Activated CD4-positive, alpha-beta memory T cell treated with anti-CD3 and anti-CD28 coated beads, Interleukin-2, amount 10 ng/mL, durations not matched to agents 7 days and 5 days (primary cell): ENCODE measurements around the gene KMT2A. TPM values are rescaled to one million over a fixed set of nuclear protein-coding genes. Genes with fewer than 3 reads are reported as not detected.

Source experiments
- CTCF ChIA-PET: fragments of 350-600 bp; sonication (Branson Sonifier 250); formaldehyde crosslinking; loops from one replicate; lab custom pipeline; 2021; ENCODE audit warnings: antibody characterized with exemption, inconsistent platforms; lab: Charles Lee
- POLR2A ChIA-PET: fragments of 350-600 bp; sonication (Branson Sonifier 250); formaldehyde crosslinking; loops from one replicate; lab custom pipeline; 2021; ENCODE audit warnings: antibody characterized with exemption; lab: Charles Lee
- DNase-seq: peaks from one replicate; pipeline ENCODE4 v3.0.0-alpha.2; 2020
- H3K27ac Mint-ChIP-seq: one replicate; pipeline ENCODE4 v1.8.0; 2021; ENCODE audit warnings: mild to moderate bottlenecking, mixed read lengths
- H3K27me3 Mint-ChIP-seq: one replicate; pipeline ENCODE4 v1.8.0; 2021; ENCODE audit warnings: mixed read lengths
- H3K36me3 Mint-ChIP-seq: one replicate; pipeline ENCODE4 v1.8.0; 2021; ENCODE audit warnings: low read depth, mixed read lengths
- H3K4me1 Mint-ChIP-seq: one replicate; pipeline ENCODE4 v1.8.0; 2021; ENCODE audit warnings: mixed read lengths
- H3K4me3 Mint-ChIP-seq: one replicate; pipeline ENCODE4 v1.8.0; 2021; ENCODE audit warnings: mild to moderate bottlenecking, mixed read lengths
- H3K9me3 Mint-ChIP-seq: one replicate; pipeline ENCODE4 v1.8.0; 2021; ENCODE audit warnings: mixed read lengths
- total RNA-seq, 2 experiments: library from RNA; stranded (reverse); gene quantifications; one replicate each; pipeline ENCODE4 v1.2.3, GENCODE V29; 2021

Gene KMT2A
- total RNA-seq, 2 experiments from 2014 or later: 94.6 to 102 TPM

DNA sequence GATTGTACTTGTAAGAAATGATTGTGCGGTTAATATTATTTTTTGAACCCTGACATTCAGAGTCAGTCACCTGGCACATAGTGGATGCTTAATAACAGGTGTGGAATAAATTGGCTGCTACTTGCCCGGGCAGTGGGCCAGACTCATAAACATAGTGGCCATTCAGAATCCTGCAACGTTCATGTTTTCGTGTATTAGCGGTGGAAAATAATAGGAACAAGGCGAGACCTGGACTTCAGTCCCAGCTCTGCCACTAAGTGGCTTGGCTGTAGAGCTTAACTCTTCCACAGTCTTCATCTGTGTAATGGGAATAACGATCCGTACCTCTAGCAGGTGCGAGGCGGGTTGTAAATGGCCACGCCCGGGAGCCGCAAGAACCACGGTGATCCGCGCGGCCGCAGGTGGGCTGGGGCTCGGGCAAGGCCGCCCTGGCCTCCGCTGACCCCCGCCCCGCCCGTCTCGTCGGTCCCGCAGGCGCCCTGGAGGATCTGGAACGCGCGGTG lies 93.9 kb downstream of the KMT2A start:
- Mint-ChIP-seq H3K27me3 (no peaks in the 10 kb centered on the region), H3K4me1 (peaks cover 24% of the 10 kb centered on the region), H3K4me3 (peak overlapping the region; percentile 83), H3K27ac (peak overlapping the region; percentile 40), H3K9me3 (no peaks in the 10 kb centered on the region), H3K36me3 (peaks cover under 1% of the 10 kb centered on the region)
- CTCF ChIA-PET: interaction anchor here (0.8 kb wide), 1 partner anchor 12 kb away, joined by 4 read pairs; no protein-coding TSS in a partner anchor
- POLR2A ChIA-PET: interaction anchor here (0.6 to 2.1 kb wide), 8 partner anchors 14 to 934 kb away, joined by 3 to 10 read pairs (median 3); partner anchors contain the start of genes ARCN1 and UBE4A
- peak; percentile 24 for DNase-seq

DNA sequence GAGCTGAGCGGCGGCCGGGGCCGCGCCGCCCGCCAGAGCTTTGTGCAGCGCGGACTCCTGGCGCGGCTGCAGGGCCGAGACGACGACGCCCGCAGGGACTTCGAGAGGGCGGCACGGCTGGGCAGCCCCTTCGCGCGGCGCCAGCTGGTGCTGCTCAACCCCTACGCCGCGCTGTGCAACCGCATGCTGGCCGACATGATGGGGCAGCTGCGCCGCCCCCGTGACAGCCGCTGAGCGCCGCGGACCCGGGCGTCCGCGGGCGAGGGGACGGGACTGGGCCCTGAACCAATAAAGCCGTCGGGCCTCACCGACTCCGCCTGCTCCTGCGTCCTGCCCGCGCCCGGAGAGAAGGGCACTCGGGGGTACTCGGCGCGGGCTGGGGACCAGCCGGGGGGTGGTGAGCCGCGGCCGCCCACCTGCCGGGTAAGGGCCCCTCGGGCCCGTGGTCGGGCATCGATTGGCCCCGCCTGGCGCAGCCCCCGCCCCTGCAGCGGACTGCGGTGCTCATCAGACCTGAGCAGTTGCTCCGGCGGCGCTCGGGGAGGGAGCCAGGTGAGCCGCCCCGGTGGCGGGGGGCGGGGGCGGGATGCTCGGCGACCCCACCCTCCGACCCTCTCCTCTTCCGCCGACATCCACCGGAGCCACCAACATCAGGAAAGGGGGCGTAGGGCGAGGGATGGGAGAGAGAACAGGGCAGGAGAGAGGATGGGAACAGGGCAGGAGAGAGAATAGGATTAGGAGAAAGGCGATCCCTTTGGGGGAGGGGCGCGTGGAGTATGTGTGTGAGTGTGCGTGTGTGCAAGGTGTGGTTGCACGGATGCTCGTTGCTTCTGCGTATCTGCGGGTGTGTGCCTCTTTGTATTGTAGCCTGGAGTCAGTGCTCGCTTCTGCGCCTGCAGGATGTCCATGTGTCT lies 94.6 kb downstream of the KMT2A start, which contains the start of gene TMEM25:
TMEM25 (plus strand) TSS at position 510 of the 914 bp plus-strand sequence. CDS start 610 bp downstream, outside the sequence.
- Mint-ChIP-seq H3K9me3 (no peaks in the 10 kb centered on the region), H3K27ac (peak within 1 kb of the TSS; percentile 40), H3K4me1 (peaks cover 24% of the 10 kb centered on the region), H3K36me3 (no peaks in the 10 kb centered on the region), H3K27me3 (no peaks in the 10 kb centered on the region), H3K4me3 (peak within 1 kb of the TSS; percentile 83)
- ChIA-PET CTCF (interaction anchor here (0.8 kb wide), 1 partner anchor 12 kb away, joined by 4 read pairs; no protein-coding TSS in a partner anchor), POLR2A (interaction anchor here (0.6 to 2.1 kb wide), 8 partner anchors 15 to 935 kb away, joined by 3 to 10 read pairs (median 3); partner anchors contain the start of genes ARCN1 and UBE4A)
- DNase-seq: peak; percentile 72

DNA sequence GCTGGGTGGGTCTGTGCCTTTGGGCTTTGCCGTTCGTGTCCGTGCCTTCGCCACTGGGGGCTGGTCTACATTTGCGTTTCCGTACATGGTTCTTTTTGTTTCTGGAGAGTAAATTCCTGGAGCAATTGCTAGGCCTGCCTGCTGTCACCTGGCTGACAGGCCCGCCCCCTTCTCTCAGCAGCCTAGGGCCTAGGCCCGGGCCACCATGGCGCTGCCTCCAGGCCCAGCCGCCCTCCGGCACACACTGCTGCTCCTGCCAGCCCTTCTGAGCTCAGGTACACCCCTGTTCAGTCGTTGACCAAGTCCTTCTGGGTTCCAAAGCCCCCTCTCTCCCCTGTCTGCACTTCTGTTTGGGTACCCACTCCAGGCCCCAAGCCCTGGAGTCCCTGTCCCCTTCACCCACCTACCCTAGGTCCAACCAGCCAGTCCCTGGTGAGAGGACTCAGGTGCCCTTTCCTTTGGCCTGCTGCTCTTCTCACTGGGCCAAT lies 95.3 kb downstream of the KMT2A start:
- Mint-ChIP-seq H3K27ac (peak overlapping the region; percentile 19), H3K36me3 (no peaks in the 10 kb centered on the region), H3K27me3 (no peaks in the 10 kb centered on the region), H3K4me1 (peaks cover 24% of the 10 kb centered on the region), H3K9me3 (no peaks in the 10 kb centered on the region), H3K4me3 (peak overlapping the region; percentile 83)
- ChIA-PET POLR2A (no interaction called here), CTCF (interaction anchor here (1.1 kb wide), 1 partner anchor 14 kb away, joined by 3 read pairs; no protein-coding TSS in a partner anchor)
- no peak for DNase-seq

DNA sequence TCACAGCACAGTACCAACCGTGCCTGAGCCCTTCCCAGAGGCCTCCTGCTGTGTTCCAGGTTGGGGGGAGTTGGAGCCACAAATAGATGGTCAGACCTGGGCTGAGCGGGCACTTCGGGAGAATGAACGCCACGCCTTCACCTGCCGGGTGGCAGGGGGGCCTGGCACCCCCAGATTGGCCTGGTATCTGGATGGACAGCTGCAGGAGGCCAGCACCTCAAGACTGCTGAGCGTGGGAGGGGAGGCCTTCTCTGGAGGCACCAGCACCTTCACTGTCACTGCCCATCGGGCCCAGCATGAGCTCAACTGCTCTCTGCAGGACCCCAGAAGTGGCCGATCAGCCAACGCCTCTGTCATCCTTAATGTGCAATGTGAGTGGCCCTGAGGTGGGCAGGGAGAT lies 95.8 kb downstream of the KMT2A start:
- Mint-ChIP-seq H3K9me3 (no peaks in the 10 kb centered on the region), H3K27ac (no peak overlapping the region), H3K4me3 (peak overlapping the region; percentile 83), H3K27me3 (no peaks in the 10 kb centered on the region), H3K36me3 (no peaks in the 10 kb centered on the region), H3K4me1 (peaks cover 24% of the 10 kb centered on the region)
- DNase-seq: no peak
- ChIA-PET CTCF (interaction anchor here (1.1 kb wide), 1 partner anchor 14 kb away, joined by 3 read pairs; no protein-coding TSS in a partner anchor), POLR2A (no interaction called here)

DNA sequence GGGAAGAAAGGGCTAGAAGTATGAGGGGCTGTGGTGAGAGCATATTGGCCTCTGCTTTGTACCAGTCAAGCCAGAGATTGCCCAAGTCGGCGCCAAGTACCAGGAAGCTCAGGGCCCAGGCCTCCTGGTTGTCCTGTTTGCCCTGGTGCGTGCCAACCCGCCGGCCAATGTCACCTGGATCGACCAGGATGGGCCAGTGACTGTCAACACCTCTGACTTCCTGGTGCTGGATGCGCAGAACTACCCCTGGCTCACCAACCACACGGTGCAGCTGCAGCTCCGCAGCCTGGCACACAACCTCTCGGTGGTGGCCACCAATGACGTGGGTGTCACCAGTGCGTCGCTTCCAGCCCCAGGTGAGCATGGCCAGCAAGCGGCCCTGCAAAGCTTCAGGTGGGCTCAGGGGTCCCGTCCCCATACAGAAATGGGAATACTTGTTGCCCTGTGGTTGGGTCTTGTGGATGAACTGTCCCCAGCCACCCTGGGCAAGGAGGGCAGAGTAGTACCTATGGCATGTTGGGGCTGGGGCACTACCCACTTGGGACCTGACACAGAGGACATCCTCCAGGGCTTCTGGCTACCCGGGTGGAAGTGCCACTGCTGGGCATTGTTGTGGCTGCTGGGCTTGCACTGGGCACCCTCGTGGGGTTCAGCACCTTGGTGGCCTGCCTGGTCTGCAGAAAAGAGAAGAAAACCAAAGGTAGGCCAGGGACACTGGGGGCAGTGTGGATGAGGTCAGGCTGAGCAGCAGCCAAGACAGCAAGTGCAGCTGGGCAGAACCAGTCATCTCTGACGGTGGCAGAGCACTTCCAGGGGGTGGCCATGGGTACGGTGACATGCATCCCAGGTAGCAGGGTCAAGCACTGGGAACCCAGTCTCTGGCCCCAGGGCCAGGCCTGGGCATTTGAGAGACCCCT lies 96.8 kb downstream of the KMT2A start:
- H3K36me3 Mint-ChIP-seq: no peaks in the 10 kb centered on the region
- no peak overlapping the region for H3K27ac Mint-ChIP-seq

DNA sequence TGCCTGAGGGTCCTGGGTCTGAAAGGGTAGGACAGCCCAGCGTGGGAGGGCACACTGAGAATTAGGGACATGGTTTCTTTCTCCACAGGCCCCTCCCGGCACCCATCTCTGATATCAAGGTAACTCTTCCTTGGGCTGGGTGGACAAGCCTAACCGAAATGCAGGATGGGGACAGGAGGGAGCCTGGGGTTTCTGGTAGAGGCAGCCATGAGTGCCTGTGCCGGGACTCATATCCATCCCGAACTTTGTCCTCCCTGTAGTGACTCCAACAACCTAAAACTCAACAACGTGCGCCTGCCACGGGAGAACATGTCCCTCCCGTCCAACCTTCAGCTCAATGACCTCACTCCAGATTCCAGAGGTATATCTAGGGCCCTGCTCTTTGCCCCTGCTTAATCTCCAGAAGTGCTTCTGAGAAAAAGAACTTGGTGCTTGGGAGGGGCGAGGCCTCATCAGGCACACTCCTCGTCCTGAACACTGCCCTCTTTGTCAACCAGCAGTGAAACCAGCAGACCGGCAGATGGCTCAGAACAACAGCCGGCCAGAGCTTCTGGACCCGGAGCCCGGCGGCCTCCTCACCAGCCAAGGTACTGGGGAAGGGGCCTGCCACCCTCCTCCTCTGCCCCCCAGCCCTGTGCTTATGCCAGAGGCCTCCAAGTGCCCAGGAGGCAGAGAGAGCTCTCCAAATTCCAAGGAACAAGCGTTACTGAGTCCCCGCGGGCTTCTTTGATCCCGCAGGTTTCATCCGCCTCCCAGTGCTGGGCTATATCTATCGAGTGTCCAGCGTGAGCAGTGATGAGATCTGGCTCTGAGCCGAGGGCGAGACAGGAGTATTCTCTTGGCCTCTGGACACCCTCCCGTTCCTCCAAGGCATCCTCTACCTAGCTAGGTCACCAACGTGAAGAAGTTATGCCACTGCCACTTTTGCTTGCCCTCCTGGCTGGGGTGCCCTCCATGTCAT lies 97.8 kb downstream of the KMT2A start:
- no peak overlapping the region for H3K4me3 Mint-ChIP-seq
- DNase-seq: no peak
- ChIA-PET CTCF (interaction anchor here (1.1 kb wide), 1 partner anchor 12 kb away, joined by 3 read pairs; no protein-coding TSS in a partner anchor), POLR2A (no interaction called here)
- no peaks in the 10 kb centered on the region for H3K36me3 Mint-ChIP-seq
- no peaks in the 10 kb centered on the region for H3K9me3 Mint-ChIP-seq
- no peak overlapping the region for H3K27ac Mint-ChIP-seq
- no peaks in the 10 kb centered on the region for H3K27me3 Mint-ChIP-seq
- H3K4me1 Mint-ChIP-seq: peaks cover 30% of the 10 kb centered on the region

More for the DNA sequence above, 96.8 kb downstream of the KMT2A start:
- no peak for DNase-seq
- CTCF ChIA-PET: interaction anchor here (1.1 kb wide), 1 partner anchor 15 kb away, joined by 3 read pairs; no protein-coding TSS in a partner anchor
- no peaks in the 10 kb centered on the region for H3K9me3 Mint-ChIP-seq
- H3K4me1 Mint-ChIP-seq: peaks cover 29% of the 10 kb centered on the region
- POLR2A ChIA-PET: no interaction called here
- no peak overlapping the region for H3K4me3 Mint-ChIP-seq
- H3K27me3 Mint-ChIP-seq: no peaks in the 10 kb centered on the region

DNA sequence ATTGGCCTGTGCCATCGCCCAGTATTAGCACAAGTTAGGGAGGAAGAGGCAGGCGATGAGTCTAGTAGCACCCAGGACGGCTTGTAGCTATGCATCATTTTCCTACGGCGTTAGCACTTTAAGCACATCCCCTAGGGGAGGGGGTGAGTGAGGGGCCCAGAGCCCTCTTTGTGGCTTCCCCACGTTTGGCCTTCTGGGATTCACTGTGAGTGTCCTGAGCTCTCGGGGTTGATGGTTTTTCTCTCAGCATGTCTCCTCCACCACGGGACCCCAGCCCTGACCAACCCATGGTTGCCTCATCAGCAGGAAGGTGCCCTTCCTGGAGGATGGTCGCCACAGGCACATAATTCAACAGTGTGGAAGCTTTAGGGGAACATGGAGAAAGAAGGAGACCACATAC lies 99.0 kb downstream of the KMT2A start:
- ChIA-PET POLR2A (no interaction called here), CTCF (interaction anchor here (1.1 kb wide), 1 partner anchor 11 kb away, joined by 3 read pairs; no protein-coding TSS in a partner anchor)
- DNase-seq: no peak
- Mint-ChIP-seq H3K27ac (no peak overlapping the region), H3K4me1 (peaks cover 18% of the 10 kb centered on the region), H3K4me3 (no peak overlapping the region), H3K9me3 (no peaks in the 10 kb centered on the region), H3K36me3 (no peaks in the 10 kb centered on the region), H3K27me3 (no peaks in the 10 kb centered on the region)

DNA sequence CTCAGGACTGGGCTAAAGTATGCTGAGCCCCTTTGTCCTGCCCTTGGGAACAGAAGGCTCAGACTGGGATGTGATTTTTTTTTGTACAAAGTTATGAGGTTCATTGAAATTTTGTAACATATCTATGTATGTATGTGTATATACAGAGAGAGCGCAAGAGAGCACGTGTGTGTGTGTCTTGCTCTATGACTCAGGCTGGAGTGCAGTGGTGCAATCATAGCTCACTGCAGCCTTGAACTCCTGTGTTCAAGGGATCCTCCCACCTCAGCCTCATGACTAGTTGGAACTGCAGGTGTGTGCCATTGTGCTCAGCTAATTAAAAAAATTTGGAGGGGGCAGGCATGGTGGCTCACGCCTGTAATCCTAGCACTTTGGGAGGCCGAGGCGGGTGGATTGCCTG lies 100.4 kb downstream of the KMT2A start:
- no peak overlapping the region for H3K27ac Mint-ChIP-seq
- CTCF ChIA-PET: no interaction called here
- peaks cover 12% of the 10 kb centered on the region for H3K4me1 Mint-ChIP-seq
- H3K9me3 Mint-ChIP-seq: no peaks in the 10 kb centered on the region
- no peaks in the 10 kb centered on the region for H3K27me3 Mint-ChIP-seq
- POLR2A ChIA-PET: no interaction called here
- no peak overlapping the region for H3K4me3 Mint-ChIP-seq
- no peak for DNase-seq
- no peaks in the 10 kb centered on the region for H3K36me3 Mint-ChIP-seq

DNA sequence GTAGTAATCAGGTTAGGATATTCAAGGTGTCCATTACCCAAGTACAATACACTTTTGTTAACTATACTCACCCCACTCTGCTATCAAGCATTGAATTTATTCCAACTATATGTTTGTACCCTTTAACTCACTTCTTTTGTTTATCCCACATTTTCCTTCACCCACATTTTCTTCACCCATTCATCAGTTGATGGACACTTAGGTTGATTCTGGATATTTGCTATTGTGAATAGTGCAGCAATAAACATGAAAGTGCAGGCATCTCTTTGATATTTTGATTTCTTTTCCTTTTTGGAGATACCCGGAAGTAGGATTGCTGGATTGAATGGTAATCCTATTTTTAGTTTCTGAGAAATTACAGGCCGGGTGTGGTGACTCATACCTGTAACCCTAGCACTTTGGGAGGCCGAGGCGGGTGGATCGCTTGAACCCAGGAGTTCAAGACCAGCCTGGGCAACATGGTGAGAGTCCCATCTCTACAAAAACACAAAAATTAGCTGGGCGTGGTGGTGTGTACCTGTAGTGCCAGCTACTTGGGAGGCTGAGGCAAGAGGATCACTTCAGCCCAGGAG lies 101.2 kb downstream of the KMT2A start:
- no peak overlapping the region for H3K27ac Mint-ChIP-seq
- DNase-seq: no peak
- CTCF ChIA-PET: no interaction called here

DNA sequence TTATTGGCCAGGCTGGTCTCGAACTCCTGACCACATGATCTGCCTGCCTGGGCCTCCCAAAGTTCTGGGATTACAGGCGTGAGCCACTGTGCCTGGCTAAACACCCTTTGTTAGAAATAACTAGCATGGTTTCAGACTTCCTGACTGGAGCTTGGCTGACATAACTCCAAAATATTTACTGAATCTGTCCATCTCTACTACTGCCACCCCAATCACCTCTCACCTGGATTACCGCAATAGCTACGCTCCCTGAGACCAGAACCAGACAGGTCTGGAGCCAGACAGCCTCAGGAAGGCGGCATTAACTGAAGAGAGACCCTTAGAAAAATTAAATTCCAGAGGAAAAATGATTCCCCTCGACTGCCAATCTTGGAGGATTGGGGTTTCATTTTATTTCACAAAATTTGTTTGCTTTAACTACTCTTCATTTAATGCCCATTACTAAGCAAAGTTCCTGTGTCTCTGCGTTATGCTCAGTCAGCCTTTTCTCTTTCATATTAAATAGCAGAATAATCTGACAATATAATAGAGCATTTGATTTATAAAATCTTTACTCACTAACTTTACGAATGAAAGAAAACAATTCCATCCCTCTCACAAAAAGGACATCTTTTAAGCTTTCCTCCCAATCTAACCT lies 107.8 kb downstream of the KMT2A start:
- Mint-ChIP-seq H3K4me3 (no peak overlapping the region), H3K27me3 (no peaks in the 10 kb centered on the region), H3K4me1 (no peaks in the 10 kb centered on the region), H3K27ac (no peak overlapping the region), H3K36me3 (no peaks in the 10 kb centered on the region), H3K9me3 (no peaks in the 10 kb centered on the region)
- ChIA-PET POLR2A (no interaction called here), CTCF (interaction anchor here (1.0 kb wide), 1 partner anchor 32 kb away, joined by 3 read pairs; no protein-coding TSS in a partner anchor)
- no peak for DNase-seq

More for the DNA sequence above, 101.2 kb downstream of the KMT2A start:
- Mint-ChIP-seq H3K4me3 (no peak overlapping the region), H3K4me1 (peaks cover 9% of the 10 kb centered on the region), H3K27me3 (no peaks in the 10 kb centered on the region), H3K36me3 (no peaks in the 10 kb centered on the region), H3K9me3 (no peaks in the 10 kb centered on the region)
- POLR2A ChIA-PET: no interaction called here

DNA sequence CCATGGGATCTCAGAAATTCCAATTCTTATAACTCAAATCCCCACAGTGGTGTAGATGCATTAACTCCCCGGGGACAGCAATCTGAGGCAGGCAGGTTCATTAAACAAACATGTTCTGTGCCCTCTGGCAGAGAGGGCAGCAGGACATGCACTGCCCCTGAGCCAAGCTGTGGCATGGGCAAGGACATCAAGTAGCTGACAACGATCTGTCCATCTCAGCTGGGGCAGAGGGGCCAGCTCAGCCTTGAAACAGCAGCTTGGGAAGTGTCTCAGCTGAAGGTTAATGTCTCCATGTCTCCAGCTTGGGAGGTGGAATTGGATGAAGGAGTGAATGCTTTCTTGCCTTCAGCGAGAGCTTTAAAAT lies 108.3 kb downstream of the KMT2A start:
- POLR2A ChIA-PET: no interaction called here
- no peak for DNase-seq
- Mint-ChIP-seq H3K4me3 (no peak overlapping the region), H3K9me3 (no peaks in the 10 kb centered on the region), H3K36me3 (no peaks in the 10 kb centered on the region), H3K27me3 (no peaks in the 10 kb centered on the region), H3K4me1 (no peaks in the 10 kb centered on the region), H3K27ac (no peak overlapping the region)
- CTCF ChIA-PET: interaction anchor here (1.0 kb wide), 1 partner anchor 32 kb away, joined by 3 read pairs; no protein-coding TSS in a partner anchor
